PC-9 (cell line): ENCODE data around the gene EHMT1.
A peak's percentile ranks its signal among the peaks of the same experiment; 100 is the strongest.

ENCODE experiments used
- EZH2 ChIP-seq: fragments of 200-600 bp; sonication (generic); IDR thresholded peaks from 2 replicates; pipeline ENCODE4 v1.8.0; 2017; ENCODE audit warnings: antibody characterized with exemption, low read depth
- TF ChIP-seq, protein P1 (sequence below): fragments of 200-600 bp; sonication (generic); conservative IDR thresholded peaks from 2 replicates; pipeline ENCODE4 v1.6.1; 2017; ENCODE audit warnings: mixed run types, antibody characterized with exemption, mild to moderate bottlenecking, moderate library complexity

DNA sequence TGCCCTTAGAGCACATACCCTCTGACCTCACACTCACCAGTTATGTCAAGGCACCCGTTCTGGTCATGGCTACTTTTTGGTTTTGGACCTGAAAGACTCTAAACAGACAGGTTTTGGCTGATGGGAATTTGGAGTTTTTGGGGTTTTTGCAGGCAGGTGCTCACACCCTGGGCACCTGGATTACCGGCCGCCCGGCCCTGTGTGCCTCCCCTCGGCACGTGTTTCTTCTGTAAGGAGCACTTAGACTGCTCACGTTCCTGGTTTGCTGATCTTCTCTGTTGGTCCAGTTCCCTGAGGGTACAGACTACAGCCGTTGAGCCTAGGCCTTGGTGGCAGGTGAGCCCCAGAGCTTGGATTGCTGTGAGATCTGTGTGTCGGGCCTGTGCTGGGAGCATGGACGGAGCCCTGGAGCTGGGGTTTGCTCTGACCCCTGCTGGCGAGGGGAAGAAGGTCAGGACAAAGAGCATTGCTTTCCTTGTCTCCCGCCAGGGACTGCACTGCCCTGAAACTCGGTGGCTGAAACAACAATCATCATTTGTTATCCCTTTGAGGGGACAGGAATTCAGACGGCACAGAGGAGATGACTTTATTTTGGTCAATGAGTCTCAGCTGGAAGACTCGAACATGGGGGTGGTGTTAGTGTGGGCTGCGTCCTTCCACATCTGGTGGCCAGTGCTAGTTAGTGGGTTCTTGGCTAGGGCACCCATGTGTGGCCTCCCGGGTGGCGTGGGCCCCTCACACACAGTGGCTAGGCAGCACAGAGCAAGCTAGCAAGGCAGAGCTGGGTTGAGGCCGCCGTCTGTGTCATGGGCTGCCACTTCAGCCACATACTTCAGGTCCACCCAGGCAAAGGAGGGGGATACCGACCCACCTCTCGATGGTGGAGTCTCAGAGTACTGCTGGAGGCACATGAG is 76.4 kb downstream of the EHMT1 start:
- TF ChIP-seq, protein P1, sequence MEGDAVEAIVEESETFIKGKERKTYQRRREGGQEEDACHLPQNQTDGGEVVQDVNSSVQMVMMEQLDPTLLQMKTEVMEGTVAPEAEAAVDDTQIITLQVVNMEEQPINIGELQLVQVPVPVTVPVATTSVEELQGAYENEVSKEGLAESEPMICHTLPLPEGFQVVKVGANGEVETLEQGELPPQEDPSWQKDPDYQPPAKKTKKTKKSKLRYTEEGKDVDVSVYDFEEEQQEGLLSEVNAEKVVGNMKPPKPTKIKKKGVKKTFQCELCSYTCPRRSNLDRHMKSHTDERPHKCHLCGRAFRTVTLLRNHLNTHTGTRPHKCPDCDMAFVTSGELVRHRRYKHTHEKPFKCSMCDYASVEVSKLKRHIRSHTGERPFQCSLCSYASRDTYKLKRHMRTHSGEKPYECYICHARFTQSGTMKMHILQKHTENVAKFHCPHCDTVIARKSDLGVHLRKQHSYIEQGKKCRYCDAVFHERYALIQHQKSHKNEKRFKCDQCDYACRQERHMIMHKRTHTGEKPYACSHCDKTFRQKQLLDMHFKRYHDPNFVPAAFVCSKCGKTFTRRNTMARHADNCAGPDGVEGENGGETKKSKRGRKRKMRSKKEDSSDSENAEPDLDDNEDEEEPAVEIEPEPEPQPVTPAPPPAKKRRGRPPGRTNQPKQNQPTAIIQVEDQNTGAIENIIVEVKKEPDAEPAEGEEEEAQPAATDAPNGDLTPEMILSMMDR, result peak; percentile 54
- no peak for TF ChIP-seq EZH2
